Endothelial cell (in vitro differentiated cells): ENCODE measurements around the gene BORCS5. TPM values are rescaled to one million over a fixed set of nuclear protein-coding genes. Genes with fewer than 3 reads are reported as not detected.

Experiments used
- DNase-seq: peaks from one replicate; pipeline ENCODE4 v3.0.0; 2021; ENCODE audit warnings: low spot score
- H3K27ac Mint-ChIP-seq: one replicate; pipeline ENCODE4 v1.8.0; 2021; ENCODE audit warnings: mixed read lengths, inconsistent platforms; ENCODE audit not compliant: unreplicated experiment
- H3K27me3 Mint-ChIP-seq: one replicate; pipeline ENCODE4 v1.8.0; 2021; ENCODE audit warnings: mild to moderate bottlenecking, moderate library complexity, mixed read lengths, inconsistent platforms; ENCODE audit not compliant: unreplicated experiment
- H3K36me3 Mint-ChIP-seq: one replicate; pipeline ENCODE4 v1.8.0; 2021; ENCODE audit warnings: mild to moderate bottlenecking, low read depth, mixed read lengths, inconsistent platforms; ENCODE audit not compliant: unreplicated experiment
- H3K4me1 Mint-ChIP-seq: one replicate; pipeline ENCODE4 v1.8.0; 2021; ENCODE audit warnings: mild to moderate bottlenecking, mixed read lengths, inconsistent platforms; ENCODE audit not compliant: unreplicated experiment
- H3K4me3 Mint-ChIP-seq: one replicate; pipeline ENCODE4 v1.8.0; 2021; ENCODE audit warnings: mild to moderate bottlenecking, mixed read lengths, inconsistent platforms; ENCODE audit not compliant: unreplicated experiment
- H3K9me3 Mint-ChIP-seq: one replicate; pipeline ENCODE4 v1.8.0; 2021; ENCODE audit warnings: mixed read lengths, inconsistent platforms; ENCODE audit not compliant: unreplicated experiment
- CTCF ChIP-seq: fragments of 200-600 bp; sonication (generic); IDR thresholded peaks from one replicate; pipeline ENCODE4 v1.5.0; 2021; ENCODE audit warnings: antibody characterized with exemption; ENCODE audit not compliant: unreplicated experiment
- total RNA-seq: library from RNA; stranded (reverse); fragmentation: NEBNext Ultra II Directional; extraction: Animal tissue kit (Norgen Biotek cat#: 25700); gene quantifications from one replicate; pipeline ENCODE4 v1.2.1, GENCODE V29; 2021; ENCODE audit not compliant: unreplicated experiment

Gene BORCS5
- total RNA-seq, 1 donor from 2014 or later: 10.4 TPM

GRCh38 chr12:12480074-12480473 is 123.2 kb downstream of the BORCS5 start:
- H3K36me3 Mint-ChIP-seq: peaks cover 7% of the 10 kb centered on the region
- no peak overlapping the region for H3K4me3 Mint-ChIP-seq
- peaks cover 22% of the 10 kb centered on the region for H3K4me1 Mint-ChIP-seq
- no peak overlapping the region for H3K27ac Mint-ChIP-seq
- peaks cover 1% of the 10 kb centered on the region for H3K27me3 Mint-ChIP-seq
- no peak for TF ChIP-seq CTCF
- no peaks in the 10 kb centered on the region for H3K9me3 Mint-ChIP-seq
- DNase-seq: no peak

- no peak for TF ChIP-seq CTCF
- Mint-ChIP-seq H3K9me3 (no peaks in the 10 kb centered on the region), H3K4me3 (peak overlapping the region; percentile 2), H3K4me1 (peaks cover 16% of the 10 kb centered on the region), H3K36me3 (peaks cover 12% of the 10 kb centered on the region), H3K27me3 (peaks cover 1% of the 10 kb centered on the region), H3K27ac (peak overlapping the region; percentile 79)
- no peak for DNase-seq
Measured at GRCh38 chr12:12481631-12482030, 124.8 kb downstream of the BORCS5 start.

- Mint-ChIP-seq H3K9me3 (no peaks in the 10 kb centered on the region), H3K27me3 (peaks cover 1% of the 10 kb centered on the region), H3K36me3 (peaks cover 12% of the 10 kb centered on the region), H3K27ac (peak overlapping the region; percentile 23), H3K4me1 (peaks cover 16% of the 10 kb centered on the region), H3K4me3 (no peak overlapping the region)
- TF ChIP-seq CTCF: no peak
- no peak for DNase-seq
Measured at GRCh38 chr12:12482150-12482761, 125.4 kb downstream of the BORCS5 start.

GRCh38 chr12:12482959-12483358 is 126.1 kb downstream of the BORCS5 start:
- Mint-ChIP-seq H3K27ac (no peak overlapping the region), H3K9me3 (no peaks in the 10 kb centered on the region), H3K36me3 (peaks cover 12% of the 10 kb centered on the region), H3K27me3 (peaks cover 1% of the 10 kb centered on the region), H3K4me3 (no peak overlapping the region), H3K4me1 (peaks cover 22% of the 10 kb centered on the region)
- no peak for DNase-seq
- TF ChIP-seq CTCF: no peak

GRCh38 chr12:12483438-12483837 is 126.6 kb downstream of the BORCS5 start:
- Mint-ChIP-seq H3K27me3 (peaks cover 3% of the 10 kb centered on the region), H3K4me3 (no peak overlapping the region), H3K27ac (no peak overlapping the region), H3K36me3 (peaks cover 12% of the 10 kb centered on the region), H3K9me3 (no peaks in the 10 kb centered on the region), H3K4me1 (peaks cover 27% of the 10 kb centered on the region)
- TF ChIP-seq CTCF: no peak
- no peak for DNase-seq
